Measurements from ENCODE around the gene ARFGEF3. TPM values are rescaled to one million over a fixed set of nuclear protein-coding genes. Genes with fewer than 3 reads are reported as not detected.

The ARFGEF3 gene
- total RNA-seq, 4 donors from 2014 or later = 8.9 to 12.0 (median 10.5) TPM

GRCh38 chr6:138382498-138383265 is 220.9 kb downstream of the ARFGEF3 start:
- no peak for DNase-seq
- TF ChIP-seq CTCF (IDR thresholded peaks at IDR 0.05) (no peak), POLR2A (IDR thresholded peaks at IDR 0.05) (no peak)
- Histone ChIP-seq H3K36me3 (no peaks in the 10 kb centered on the region), H3K4me3 (no peak overlapping the region), H3K9me3 (no peaks in the 10 kb centered on the region), H3K27ac (no peak overlapping the region), H3K27me3 (no peaks in the 10 kb centered on the region), H3K4me1 (no peaks in the 10 kb centered on the region)

GRCh38 chr6:138383776-138384175 is 222.0 kb downstream of the ARFGEF3 start:
- no peak for DNase-seq
- Histone ChIP-seq H3K4me1 (no peaks in the 10 kb centered on the region), H3K27me3 (no peaks in the 10 kb centered on the region), H3K27ac (no peak overlapping the region), H3K4me3 (no peak overlapping the region), H3K36me3 (no peaks in the 10 kb centered on the region), H3K9me3 (no peaks in the 10 kb centered on the region)
- no peak for TF ChIP-seq CTCF (IDR thresholded peaks at IDR 0.05)
- no peak for TF ChIP-seq POLR2A (IDR thresholded peaks at IDR 0.05)

GRCh38 chr6:138386897-138387296 is 225.2 kb downstream of the ARFGEF3 start:
- Histone ChIP-seq H3K9me3 (no peaks in the 10 kb centered on the region), H3K4me1 (no peaks in the 10 kb centered on the region), H3K27me3 (no peaks in the 10 kb centered on the region), H3K27ac (no peak overlapping the region), H3K36me3 (no peaks in the 10 kb centered on the region), H3K4me3 (no peak overlapping the region)
- DNase-seq = no peak
- TF ChIP-seq CTCF (IDR thresholded peaks at IDR 0.05) (no peak), POLR2A (IDR thresholded peaks at IDR 0.05) (no peak)

GRCh38 chr6:138387577-138388368 is 226.0 kb downstream of the ARFGEF3 start:
- Histone ChIP-seq H3K27me3 (no peaks in the 10 kb centered on the region), H3K4me1 (no peaks in the 10 kb centered on the region), H3K36me3 (no peaks in the 10 kb centered on the region), H3K4me3 (no peak overlapping the region), H3K27ac (no peak overlapping the region), H3K9me3 (no peaks in the 10 kb centered on the region)
- DNase-seq = no peak
- TF ChIP-seq POLR2A (IDR thresholded peaks at IDR 0.05) (no peak), CTCF (IDR thresholded peaks at IDR 0.05) (no peak)

GRCh38 chr6:138389551-138389950 is 227.8 kb downstream of the ARFGEF3 start:
- no peak for DNase-seq
- Histone ChIP-seq H3K36me3 (no peaks in the 10 kb centered on the region), H3K4me1 (no peaks in the 10 kb centered on the region)

More at GRCh38 chr6:138389551-138389950, 227.8 kb downstream of the ARFGEF3 start:
- no peak overlapping the region for H3K27ac ChIP-seq
- no peak for TF ChIP-seq POLR2A (IDR thresholded peaks at IDR 0.05)
- no peak for TF ChIP-seq CTCF (IDR thresholded peaks at IDR 0.05)
- no peaks in the 10 kb centered on the region for H3K9me3 ChIP-seq
- H3K27me3 ChIP-seq = no peaks in the 10 kb centered on the region
- H3K4me3 ChIP-seq = no peak overlapping the region

Small RNA genes lying within 50 kb of the gene (small RNA-seq; reads per million reads assigned to genes)
- 0 reads per million in 2 donors for gene AL031003.1

Other genes with a start within 250 kb of the ARFGEF3 start
- 10 to 100 TPM in 3 of 4 donors, 1 to 10 TPM in 1; 7.4 to 84.8 (median 46.2) TPM for gene PERP, start 54.5 kb upstream of the ARFGEF3 start, total RNA-seq
- gene PBOV1, start 56.6 kb downstream of the ARFGEF3 start, total RNA-seq = not detected
- gene SMIM28, start 216.0 kb downstream of the ARFGEF3 start, total RNA-seq = not detected
- 10 to 100 TPM; 30.4 to 85.8 (median 46.6) TPM for gene HEBP2, start 242.3 kb downstream of the ARFGEF3 start, total RNA-seq